ENCODE measurements around the gene KLK1. TPM values are rescaled to one million over a fixed set of nuclear protein-coding genes. Genes with fewer than 3 reads are reported as not detected.

KLK1 gene
- total RNA-seq, 4 donors from 2014 or later = 0.41 TPM; not detected in 3

- no peak overlapping the region for H3K27ac ChIP-seq
- H3K36me3 ChIP-seq = no peaks in the 10 kb centered on the region
- in situ Hi-C loops (cut with MboI; ENCODE audit: low sequenced_read_pairs in 4 of 4) (loop anchor here (10.0 to 25.0 kb wide), 3 partner anchors 242 to 425 kb away; partner anchors contain the start of gene NAPSA (in 2 of the 4)), intact Hi-C loops (cut with DNase I; ENCODE audit: low total_unique reads) (no loop called here)
- no peaks in the 10 kb centered on the region for H3K4me1 ChIP-seq
- H3K9me3 ChIP-seq = peaks cover 0 to 5% (median 0%) of the 10 kb centered on the region in 3 donors
- H3K4me3 ChIP-seq = no peak overlapping the region
- ATAC-seq (no peak), DNase-seq (no peak)
- TF ChIP-seq POLR2A (IDR thresholded peaks at IDR 0.05) = no peak
- peaks cover 42 to 54% (median 54%) of the 10 kb centered on the region in 3 donors for H3K27me3 ChIP-seq
Observed at GRCh38 chr19:50779504-50780457, 43.8 kb downstream of the KLK1 start.

- Histone ChIP-seq H3K36me3 (no peaks in the 10 kb centered on the region), H3K4me1 (no peaks in the 10 kb centered on the region), H3K4me3 (no peak overlapping the region), H3K27me3 (peaks cover 42 to 55% (median 54%) of the 10 kb centered on the region in 3 donors), H3K9me3 (peaks cover 0 to 5% (median 0%) of the 10 kb centered on the region in 3 donors), H3K27ac (no peak overlapping the region)
- intact Hi-C loops (cut with DNase I; ENCODE audit: low total_unique reads) (no loop called here), in situ Hi-C loops (cut with MboI; ENCODE audit: low sequenced_read_pairs in 4 of 4) (loop anchor here in 3 of 4 donors (25.0 kb wide), 1 partner anchor 242 kb away; no protein-coding TSS in a partner anchor)
- ATAC-seq (no peak), DNase-seq (no peak)
- no peak for TF ChIP-seq POLR2A (IDR thresholded peaks at IDR 0.05)
- TF ChIP-seq CTCF (IDR thresholded peaks at IDR 0.05 in 4 of 5, conservative IDR thresholded peaks at IDR 0.05 in 1 of 5) = no peak
Observed at GRCh38 chr19:50778906-50779430, 44.6 kb downstream of the KLK1 start.

GRCh38 chr19:50777830-50778303 lies 45.7 kb downstream of the KLK1 start:
- ATAC-seq = no peak
- H3K27me3 ChIP-seq = peaks cover 42 to 55% (median 54%) of the 10 kb centered on the region in 3 donors
- H3K27ac ChIP-seq = no peak overlapping the region
- TF ChIP-seq POLR2A (IDR thresholded peaks at IDR 0.05) (no peak), CTCF (IDR thresholded peaks at IDR 0.05 in 4 of 5, conservative IDR thresholded peaks at IDR 0.05 in 1 of 5) (no peak)
- no peak for DNase-seq
- in situ Hi-C loops (cut with MboI; ENCODE audit: low sequenced_read_pairs in 4 of 4) = loop anchor here in 3 of 4 donors (25.0 kb wide), 1 partner anchor 241 kb away; no protein-coding TSS in a partner anchor
- H3K4me3 ChIP-seq = no peak overlapping the region
- no peaks in the 10 kb centered on the region for H3K36me3 ChIP-seq
- no peaks in the 10 kb centered on the region for H3K4me1 ChIP-seq
- intact Hi-C loops (cut with DNase I; ENCODE audit: low total_unique reads) = no loop called here
- peaks cover 0 to 5% (median 0%) of the 10 kb centered on the region in 3 donors for H3K9me3 ChIP-seq

GRCh38 chr19:50777261-50777660 lies 46.3 kb downstream of the KLK1 start:
- Histone ChIP-seq H3K27me3 (peaks cover 42 to 54% (median 52%) of the 10 kb centered on the region in 3 donors), H3K9me3 (peaks cover 0 to 5% (median 0%) of the 10 kb centered on the region in 3 donors), H3K4me3 (peak overlapping the region in 1 of 4 donors; percentile 17), H3K27ac (no peak overlapping the region), H3K4me1 (no peaks in the 10 kb centered on the region), H3K36me3 (no peaks in the 10 kb centered on the region)
- intact Hi-C loops (cut with DNase I; ENCODE audit: low total_unique reads) = no loop called here
- ATAC-seq (no peak), DNase-seq (no peak)
- in situ Hi-C loops (cut with MboI; ENCODE audit: low sequenced_read_pairs in 4 of 4) = loop anchor here in 3 of 4 donors (25.0 kb wide), 1 partner anchor 240 kb away; no protein-coding TSS in a partner anchor
- TF ChIP-seq POLR2A (IDR thresholded peaks at IDR 0.05) = no peak
- TF ChIP-seq CTCF (IDR thresholded peaks at IDR 0.05 in 4 of 5, conservative IDR thresholded peaks at IDR 0.05 in 1 of 5) = no peak
